Inflammatory macrophage treated with lipopolysaccharide for 1 hour (primary cell): ENCODE results near the gene GREM1.

Experiments
- DNase-seq, 2 donors: peaks; one replicate each; pipeline ENCODE4 v3.0.0-alpha.2; 2020 to 2022

The GREM1 gene

DNA sequence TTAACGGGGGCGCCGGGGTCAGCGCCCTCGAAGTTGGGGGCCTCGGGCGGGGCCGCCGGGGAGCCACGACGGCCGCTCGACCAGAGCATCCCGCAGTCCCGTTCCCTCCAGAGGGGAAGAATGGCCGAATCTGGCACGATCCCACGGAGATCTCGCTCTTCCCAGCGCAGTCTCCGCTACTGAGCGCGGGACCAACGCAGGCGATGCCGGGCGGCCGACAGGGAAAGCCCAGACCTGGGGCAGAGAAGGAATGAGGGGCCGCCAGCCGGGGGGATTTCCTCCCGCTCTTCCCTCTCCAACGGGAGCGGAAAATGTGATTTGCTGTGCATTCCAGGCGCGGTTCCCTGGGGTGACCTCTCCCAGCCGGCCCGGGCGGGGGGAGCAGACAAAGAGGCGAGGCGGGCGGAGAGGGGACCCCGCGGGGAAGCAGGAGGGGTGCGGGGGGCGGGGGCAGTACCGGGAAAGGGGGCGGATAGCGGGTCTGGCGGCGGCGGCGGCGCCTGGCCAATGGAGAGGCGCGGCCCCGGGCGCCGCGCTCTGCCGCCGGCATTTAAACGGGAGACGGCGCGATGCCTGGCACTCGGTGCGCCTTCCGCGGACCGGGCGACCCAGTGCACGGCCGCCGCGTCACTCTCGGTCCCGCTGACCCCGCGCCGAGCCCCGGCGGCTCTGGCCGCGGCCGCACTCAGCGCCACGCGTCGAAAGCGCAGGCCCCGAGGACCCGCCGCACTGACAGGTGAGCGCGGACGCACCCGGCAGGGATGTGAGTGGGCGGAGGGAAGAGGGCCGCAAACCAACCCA is at the start of gene GREM1:
Gene GREM1, plus strand, starts transcription at position 579 of the 801 bp plus-strand sequence. CDS start 12,687 bp downstream, outside the sequence.
- DNase-seq, result no peak

DNA sequence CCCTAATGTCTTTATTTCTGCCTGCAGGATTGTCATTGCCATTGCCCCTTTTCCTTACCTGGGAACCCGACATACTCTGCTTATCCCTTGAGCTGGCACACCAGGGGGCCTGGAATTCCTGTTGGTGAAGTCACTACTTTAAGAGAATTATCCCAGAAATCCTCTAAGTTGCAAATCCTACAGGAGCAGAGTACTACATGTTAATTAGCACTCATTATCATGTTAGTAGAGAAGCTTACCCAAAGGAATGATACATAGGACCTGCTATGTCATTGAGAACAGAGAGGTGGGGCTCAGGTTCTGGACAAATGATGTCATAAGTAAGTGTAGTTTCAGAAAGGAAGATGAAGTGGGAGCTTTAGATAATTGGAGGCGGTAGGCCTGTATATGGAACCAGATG is 48.9 kb upstream of the GREM1 start:
- no peak for DNase-seq

- no peak for DNase-seq
Observed at GRCh38 chr15:32669896-32670611, 47.8 kb upstream of the GREM1 start.

DNA sequence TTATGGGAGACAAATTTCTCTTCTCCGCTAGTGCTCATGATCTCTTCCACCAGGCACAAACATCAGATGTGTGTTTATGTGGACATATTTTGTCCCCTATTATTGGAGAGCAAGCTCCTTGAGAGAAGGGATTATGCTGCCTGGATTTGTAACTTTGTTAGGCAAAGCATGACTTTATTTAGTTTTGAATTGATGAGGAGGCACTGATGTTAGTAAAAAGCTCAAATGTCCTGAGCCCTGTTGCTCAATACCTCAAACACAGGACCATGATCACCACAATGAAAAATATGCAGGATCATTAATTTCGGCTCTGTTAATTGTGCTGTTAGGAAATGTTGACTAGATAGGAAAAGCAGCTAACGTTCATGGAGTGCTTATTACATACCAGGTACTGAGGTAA is 47.2 kb upstream of the GREM1 start:
- no peak for DNase-seq

DNA sequence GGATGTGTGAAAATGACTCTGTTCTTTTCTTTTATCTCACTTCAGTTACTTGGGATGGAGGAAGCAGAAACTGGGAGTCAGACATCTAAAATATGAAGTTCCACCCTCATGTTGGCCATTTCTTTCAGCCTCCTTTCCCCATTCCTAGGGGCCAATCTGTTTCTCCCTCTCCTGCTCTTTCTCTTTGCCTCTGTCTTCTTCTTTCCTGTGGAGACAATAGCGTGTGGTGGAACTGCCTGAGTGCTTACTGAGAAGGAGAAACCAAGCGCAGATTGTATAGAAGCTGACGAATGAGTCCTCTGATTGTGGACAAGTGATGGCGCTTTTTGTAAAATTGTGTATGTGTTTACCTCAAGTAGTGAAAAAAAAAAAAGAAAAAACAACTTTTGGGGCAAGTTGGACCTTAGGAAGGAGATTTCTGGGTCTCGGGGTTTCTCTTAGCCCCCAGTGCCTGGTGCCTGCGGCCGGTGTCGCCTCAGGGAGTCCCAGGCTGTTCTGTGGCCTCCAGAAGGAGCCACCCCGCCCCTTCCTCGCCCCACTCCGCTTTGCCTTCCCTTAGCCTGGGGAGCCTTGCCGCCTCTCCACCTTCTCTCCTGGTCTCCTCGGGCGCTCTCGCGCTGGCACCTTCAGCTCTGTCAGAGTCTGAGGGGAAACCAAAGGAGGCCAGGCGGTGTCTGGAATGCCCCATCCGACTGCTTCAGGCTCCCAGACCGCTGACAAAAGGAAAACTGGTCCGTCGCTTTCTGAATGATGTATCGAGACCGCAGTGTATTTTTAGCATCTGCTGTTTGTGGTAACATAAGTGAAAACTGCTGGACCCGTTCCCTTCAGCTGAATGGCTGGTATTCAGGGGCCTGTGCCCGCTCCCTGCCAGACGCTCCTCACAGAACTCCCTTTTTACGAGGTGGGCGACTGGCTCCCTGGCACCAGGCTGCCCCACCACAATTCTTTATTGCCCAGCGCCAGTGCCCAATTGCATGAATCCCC is 46.2 kb upstream of the GREM1 start:
- DNase-seq, result no peak

DNA sequence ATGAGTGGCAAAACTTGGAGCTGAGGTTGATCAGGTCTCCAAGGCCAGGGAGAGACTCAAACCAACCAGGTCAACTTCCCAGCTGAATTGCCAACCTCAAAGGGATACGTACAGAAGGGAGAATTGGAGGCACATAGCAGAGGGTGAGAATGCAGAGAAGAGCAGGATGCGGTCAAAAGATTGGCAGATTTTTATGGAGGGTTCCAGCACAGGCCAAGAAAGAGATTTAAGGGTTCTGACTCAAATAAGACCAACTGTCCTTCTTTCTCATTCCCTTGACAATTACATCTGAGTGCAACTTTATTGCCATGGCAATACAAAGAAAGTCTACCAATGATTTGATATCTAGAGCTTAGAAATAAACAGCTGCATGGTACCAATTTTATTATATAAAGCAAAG is 43.1 kb upstream of the GREM1 start:
- no peak for DNase-seq

DNA sequence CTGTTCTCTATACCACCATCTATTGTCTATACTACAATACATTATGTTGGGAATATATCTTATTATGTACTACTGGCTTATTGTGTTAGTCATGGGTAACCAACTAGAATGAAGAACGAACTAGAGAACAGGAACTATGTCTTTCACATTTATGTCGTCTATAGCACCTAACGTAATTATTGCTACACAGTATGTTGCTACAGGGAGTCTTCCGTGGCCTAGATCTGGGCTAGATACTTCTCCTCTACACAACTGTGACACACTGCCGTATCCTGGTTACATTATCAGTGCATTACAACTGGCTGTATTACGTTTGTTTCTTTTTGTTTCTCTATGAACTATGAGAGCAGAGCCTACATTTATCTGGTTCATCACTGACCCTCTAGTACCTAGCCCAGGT is 42.3 kb upstream of the GREM1 start:
- peak; percentile 73 to 86 for DNase-seq

DNA sequence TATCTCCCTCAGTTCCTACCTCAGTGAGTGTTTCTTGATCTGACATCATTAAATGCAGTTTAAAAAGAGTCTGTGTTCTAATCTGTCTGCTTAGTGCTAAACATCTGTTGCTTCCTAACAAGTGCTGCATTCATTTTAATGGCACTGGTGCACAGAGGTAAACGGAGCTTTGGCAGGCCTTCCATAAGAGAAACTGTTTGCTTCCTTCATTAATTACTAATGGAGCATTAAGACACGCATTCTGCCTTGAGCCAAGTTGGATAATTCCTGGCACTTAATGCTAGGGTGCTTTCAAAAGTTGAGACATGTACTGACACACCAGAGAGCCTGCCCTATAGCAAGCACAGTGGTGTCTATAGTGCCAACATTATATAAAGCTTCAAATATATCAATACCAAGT is 41.6 kb upstream of the GREM1 start:
- no peak for DNase-seq

- DNase-seq, result no peak
Observed at GRCh38 chr15:32677238-32677750, 40.5 kb upstream of the GREM1 start.

DNA sequence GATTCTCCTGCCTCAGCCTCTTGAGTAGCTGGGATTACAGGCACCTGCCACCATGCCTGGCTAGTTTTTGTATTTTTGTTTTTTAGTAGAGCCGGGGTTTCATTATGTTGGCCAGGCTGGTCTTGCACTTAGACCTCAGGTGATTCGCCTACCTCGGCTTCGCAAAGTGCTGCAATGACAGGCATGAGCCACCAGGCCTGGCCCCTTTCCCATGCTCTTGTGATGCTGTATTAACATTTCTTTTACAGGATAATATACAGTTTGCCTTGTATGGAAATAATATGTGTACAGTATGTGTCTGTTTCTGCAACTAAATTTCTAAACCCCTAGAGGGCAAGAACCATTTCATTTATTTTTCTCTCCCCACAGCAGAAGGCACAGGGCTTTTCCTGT is 38.5 kb upstream of the GREM1 start:
- DNase-seq, result no peak

- peak; percentile 66 to 71 for DNase-seq
Observed at GRCh38 chr15:32682569-32682968, 35.2 kb upstream of the GREM1 start.

- DNase-seq, result no peak
Observed at GRCh38 chr15:32682977-32683630, 34.7 kb upstream of the GREM1 start.

DNA sequence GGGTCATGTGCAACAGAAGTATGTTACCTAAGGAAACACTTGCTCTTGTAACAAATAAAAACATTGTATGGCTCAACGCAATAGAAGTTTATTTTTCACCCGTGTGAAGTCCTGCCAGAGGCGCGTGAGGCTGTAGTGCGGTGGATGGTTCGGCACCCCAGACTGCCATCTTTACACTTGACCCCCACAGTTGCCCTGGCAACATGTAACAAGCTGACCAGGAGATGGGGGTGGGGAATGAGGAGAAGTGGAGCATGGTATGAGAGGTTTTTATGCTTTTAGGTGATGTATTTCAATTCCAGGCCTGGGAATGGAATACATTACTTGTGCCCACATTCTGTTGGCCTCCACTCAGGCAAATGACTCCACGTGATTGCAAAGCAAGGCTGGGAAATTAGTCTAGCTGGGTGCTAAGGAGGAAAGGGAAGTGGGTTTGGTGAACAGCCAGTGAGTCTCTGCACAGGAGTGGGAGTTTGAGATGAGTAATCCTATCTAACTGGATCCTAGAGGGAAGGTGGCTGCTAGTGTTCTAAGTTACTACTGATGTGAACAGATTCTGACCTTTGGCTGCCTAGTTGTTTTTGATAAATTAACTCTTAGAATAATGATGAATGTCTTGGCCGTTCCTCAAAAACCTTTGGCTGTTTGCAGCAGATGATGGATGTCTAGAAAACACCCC is 33.8 kb upstream of the GREM1 start:
- DNase-seq, result peak; percentile 85 to 93

- no peak for DNase-seq
Observed at GRCh38 chr15:32685576-32685975, 32.2 kb upstream of the GREM1 start.

- DNase-seq, result peak; percentile 29 to 33
Observed at GRCh38 chr15:32687556-32687955, 30.2 kb upstream of the GREM1 start.

DNA sequence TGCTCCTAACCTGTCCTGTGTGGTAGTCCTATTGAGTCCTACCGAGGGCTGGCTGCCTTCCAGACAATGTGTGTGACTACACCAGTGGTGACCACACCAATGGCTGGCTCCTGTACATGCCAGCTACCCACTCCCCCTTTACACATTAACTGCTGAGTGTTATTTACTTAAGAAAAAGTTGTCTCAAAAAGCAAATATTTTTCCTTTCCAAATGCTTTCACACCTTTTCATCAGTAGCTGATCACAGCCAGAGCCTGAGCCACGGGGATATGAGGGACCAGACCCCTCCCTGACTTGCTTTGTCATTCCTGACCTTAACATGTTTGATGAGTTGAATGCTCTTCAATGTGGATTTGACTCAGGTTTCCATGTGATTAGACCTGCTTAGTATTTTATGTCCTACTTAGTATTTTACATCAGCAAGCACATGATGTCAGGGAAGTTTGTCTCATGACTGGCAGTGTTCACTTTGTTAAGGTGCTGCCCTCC is 29.6 kb upstream of the GREM1 start:
- no peak for DNase-seq

DNA sequence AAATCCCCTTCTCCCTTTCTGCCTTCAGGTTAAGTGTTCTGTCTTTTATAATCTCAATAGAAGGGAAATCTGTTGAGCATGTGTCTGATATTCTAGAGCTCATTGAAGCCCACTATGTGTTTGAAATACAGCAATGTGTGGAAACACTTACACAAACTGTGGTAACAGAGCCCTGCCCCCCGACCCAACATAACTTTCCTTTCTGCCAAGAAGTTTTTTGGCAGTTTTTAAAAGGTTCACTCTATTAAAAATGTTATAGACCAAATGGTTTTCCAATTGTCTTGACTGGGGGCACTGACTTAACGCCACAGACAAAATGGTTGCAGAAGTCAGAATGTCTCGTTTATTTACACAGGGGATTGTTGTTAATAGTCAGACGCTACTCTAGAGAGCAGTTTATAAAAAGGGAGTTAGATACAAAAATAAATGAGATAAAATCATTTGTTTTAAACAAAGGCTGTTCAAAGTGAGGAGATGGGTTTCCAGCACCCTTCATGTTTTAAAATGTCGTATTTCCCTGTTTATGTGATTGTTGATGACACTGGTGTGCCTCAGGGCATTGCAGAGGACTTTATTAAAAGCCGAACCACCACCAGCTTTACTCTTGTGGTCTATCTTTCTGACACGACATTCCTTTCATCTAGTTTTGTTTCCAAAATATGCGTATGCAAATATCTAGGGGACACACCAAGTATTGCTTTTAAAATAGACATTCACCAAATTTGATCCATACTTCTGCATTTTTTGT is 26.7 kb upstream of the GREM1 start:
- no peak for DNase-seq

DNA sequence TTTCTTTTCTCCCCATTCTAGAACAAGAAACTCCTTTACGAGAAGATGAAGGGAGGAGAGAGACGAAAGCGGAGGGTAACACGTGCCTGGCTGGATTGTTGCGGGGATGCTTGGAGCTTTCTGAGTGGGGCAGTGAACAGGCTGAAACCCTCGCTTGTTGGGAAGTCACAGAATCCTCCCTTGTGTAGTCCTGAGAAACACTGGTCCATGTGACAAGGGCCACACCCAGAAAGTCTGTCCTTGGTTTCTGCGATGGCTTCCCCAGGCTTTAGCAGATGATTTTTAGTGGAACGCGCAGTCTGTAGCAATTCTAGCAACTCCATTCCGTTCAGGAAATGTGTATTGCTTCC is 26.1 kb upstream of the GREM1 start:
- no peak for DNase-seq

DNA sequence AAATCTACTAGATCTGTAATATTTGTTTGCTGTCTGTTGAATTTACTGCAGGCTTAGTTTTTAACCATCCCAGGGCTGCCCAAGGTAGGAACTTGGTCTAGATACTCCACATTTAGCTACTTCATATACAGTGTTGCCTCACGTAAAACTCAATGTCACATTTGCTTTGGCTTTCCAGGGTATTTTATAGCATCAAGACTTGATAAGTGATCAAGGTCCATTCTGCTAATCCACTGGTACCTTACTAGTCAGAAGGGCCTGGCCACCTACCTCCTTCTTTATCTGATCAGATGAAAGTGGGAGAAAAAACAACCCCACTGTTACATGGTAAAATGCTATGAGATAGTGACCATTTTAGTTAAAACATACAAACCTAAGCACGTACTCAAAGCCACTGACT is 25.5 kb upstream of the GREM1 start:
- no peak for DNase-seq

DNA sequence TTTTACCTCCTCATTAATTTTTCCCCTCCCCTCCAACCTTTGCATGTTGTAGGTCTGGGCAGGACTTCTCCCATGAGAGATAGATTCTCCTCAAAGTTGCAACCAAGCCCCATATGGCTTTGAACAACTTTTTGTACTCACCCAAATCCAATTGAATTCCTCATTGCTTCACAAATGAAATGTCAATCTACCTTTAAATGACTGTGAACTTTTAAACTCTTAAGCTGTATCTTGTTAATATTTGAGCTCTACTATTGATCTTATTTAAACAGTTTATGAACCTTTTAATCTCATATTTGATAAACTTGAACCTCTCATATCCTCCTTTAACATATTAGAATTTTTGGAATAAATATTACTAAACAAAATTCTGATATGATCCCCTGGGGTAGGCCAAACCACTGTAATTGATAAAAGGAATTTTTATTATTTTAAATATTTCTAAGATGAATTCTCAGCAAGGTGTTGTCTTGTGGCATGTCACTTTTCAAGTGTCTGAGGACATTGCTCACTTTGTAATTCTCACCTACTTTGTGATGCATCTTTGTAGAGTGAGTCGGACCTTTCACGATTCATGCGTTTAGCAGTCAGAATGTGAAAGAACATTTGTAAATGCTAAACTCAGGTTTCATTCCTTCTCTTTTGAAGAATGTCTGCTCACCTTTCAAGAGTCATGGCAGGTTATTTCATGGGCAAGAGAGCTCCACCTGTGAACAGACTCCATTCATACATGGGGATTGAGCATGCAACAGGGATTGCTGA is 23.4 kb upstream of the GREM1 start:
- DNase-seq, result no peak
